ENCODE results near the gene NR4A1. TPM values are rescaled to one million over a fixed set of nuclear protein-coding genes. Genes with fewer than 3 reads are reported as not detected.
"Not testable (repeated sequence)": the region's sequence is repeated elsewhere in the genome, so short reads cannot be mapped to it uniquely, and the experiment has no call there.

Gene NR4A1
- total RNA-seq, 2 donors from 2014 or later: 51.1 to 52.0 TPM

DNA sequence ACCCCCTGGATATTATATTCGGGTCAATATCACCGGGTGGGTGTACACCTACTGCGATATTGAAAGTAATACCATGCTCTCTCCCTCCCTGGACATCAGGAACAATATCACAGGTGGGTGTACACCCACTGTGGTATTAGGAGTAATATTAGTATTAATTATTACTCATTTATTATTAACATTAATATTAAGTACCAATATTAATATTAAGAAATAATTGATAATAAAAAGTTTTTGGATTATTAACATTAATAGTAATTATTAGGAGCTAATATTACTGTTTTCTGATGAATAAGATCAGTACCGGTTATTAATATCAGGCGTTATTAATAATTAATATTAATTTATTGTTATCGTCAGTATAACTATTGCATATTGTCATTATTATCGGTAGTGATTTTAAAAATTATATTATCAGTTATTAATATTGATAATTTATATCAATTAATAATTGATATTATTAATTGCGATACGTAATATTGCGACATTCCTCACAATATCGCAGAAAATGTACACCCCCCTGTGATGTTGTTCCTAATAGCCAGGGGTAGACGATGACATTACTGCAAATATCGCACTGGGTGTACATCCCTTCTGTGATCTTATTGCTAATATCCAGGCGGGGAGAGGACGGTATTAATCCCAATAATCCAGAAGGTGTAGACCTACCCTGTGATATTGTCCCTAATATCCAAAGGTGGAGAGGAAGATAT lies 45.2 kb downstream of the NR4A1 start:
- no peak for DNase-seq
- Histone ChIP-seq H3K4me1 (no peaks in the 10 kb centered on the region), H3K27ac (no peak overlapping the region), H3K27me3 (no peaks in the 10 kb centered on the region), H3K9ac (ENCODE audit: low read depth in 2 of 2, low read length in 2 of 2) (no peak overlapping the region), H3K4me3 (no peak overlapping the region), H3K9me3 (no peaks in the 10 kb centered on the region), H3K36me3 (no peaks in the 10 kb centered on the region)
- TF ChIP-seq, protein P1, sequence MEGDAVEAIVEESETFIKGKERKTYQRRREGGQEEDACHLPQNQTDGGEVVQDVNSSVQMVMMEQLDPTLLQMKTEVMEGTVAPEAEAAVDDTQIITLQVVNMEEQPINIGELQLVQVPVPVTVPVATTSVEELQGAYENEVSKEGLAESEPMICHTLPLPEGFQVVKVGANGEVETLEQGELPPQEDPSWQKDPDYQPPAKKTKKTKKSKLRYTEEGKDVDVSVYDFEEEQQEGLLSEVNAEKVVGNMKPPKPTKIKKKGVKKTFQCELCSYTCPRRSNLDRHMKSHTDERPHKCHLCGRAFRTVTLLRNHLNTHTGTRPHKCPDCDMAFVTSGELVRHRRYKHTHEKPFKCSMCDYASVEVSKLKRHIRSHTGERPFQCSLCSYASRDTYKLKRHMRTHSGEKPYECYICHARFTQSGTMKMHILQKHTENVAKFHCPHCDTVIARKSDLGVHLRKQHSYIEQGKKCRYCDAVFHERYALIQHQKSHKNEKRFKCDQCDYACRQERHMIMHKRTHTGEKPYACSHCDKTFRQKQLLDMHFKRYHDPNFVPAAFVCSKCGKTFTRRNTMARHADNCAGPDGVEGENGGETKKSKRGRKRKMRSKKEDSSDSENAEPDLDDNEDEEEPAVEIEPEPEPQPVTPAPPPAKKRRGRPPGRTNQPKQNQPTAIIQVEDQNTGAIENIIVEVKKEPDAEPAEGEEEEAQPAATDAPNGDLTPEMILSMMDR (IDR thresholded peaks at IDR 0.05): no peak
- intact Hi-C loops (cut with DNase I): no loop called here

DNA sequence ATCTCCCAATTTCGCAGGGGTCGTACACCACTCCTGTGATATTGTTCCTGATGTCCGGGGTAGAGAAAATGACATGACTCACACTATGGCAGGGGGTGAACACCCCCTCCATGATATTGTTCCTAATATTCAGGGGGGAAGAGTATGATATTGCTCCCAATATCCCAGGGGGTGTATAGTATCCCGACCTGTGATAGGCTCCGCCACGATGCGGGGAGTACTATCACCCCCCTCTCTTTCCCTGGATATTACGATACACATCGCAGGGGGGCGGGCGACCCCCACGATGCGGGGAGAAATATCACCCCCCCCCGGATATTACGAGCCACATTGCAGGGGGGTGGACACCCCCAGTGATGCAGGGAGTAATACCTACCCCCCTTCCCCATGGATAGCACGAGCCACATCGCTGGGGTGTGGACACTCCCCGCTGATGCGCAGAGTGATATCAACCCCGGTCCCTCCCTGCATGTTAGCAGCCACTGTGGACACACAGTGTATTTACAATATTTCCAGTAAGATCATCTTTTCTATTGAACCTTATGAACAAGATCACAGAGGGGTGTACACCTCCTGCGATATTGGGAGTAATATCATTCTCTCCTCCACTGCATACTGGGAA lies 45.9 kb downstream of the NR4A1 start:
- intact Hi-C loops (cut with DNase I): no loop called here
- Histone ChIP-seq H3K27ac (no peak overlapping the region), H3K4me3 (no peak overlapping the region), H3K4me1 (no peaks in the 10 kb centered on the region), H3K9ac (ENCODE audit: low read depth in 2 of 2, low read length in 2 of 2) (no peak overlapping the region), H3K27me3 (no peaks in the 10 kb centered on the region), H3K9me3 (no peaks in the 10 kb centered on the region), H3K36me3 (no peaks in the 10 kb centered on the region)
- no peak for DNase-seq
- TF ChIP-seq, protein P1 (IDR thresholded peaks at IDR 0.05): no peak

DNA sequence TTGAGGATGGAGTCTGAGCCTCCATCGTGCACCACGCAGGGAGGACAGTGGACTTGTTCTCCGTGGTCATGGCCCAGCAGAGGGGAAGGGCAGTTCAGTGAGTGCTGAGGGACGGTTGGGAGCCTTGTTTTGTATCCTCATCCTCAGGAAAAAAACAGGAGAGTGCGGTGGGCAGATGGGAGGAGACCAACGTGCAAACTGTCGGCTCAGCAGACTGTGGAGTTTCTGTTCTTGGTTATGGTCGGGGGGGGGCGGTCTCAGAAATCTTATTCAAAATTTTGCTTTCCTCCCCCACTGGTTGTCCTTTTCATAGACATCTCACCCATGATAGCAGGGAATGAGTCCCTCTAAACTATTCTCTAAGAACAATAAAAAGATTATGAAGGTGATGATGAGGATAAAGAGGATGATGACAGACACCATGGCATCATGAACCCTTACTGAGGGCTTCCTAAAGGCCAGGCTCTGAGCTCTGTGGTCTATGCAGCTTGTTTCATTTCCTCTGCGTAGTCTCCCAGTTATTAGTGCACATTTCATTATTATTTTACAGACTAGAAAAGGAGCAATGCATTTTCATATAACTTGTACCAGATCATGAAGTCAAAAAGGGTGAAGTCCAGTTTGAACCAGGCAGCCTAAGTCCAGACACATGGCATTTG lies 53.3 kb downstream of the NR4A1 start:
- H3K4me3 ChIP-seq; H3K9me3 ChIP-seq; DNase-seq; H3K27me3 ChIP-seq; H3K4me1 ChIP-seq; H3K36me3 ChIP-seq; H3K27ac ChIP-seq; intact Hi-C loops (cut with DNase I); H3K9ac ChIP-seq (ENCODE audit: low read depth in 2 of 2, low read length in 2 of 2): not testable (repeated sequence)

Other genes starting within 250 kb of the NR4A1 start
- under 1 TPM; 0.30 to 0.35 TPM for gene FIGNL2, start 202.7 kb upstream of the NR4A1 start, total RNA-seq
- not detected for gene ANKRD33, start 163.3 kb upstream of the NR4A1 start, total RNA-seq
- gene ACVRL1, start 143.9 kb upstream of the NR4A1 start, total RNA-seq: 100 to 1,000 TPM; 121 to 162 TPM
- gene ACVR1B, start 99.7 kb upstream of the NR4A1 start, total RNA-seq: 10 to 100 TPM; 56.0 to 63.0 TPM
- gene TAMALIN, start 44.5 kb upstream of the NR4A1 start, total RNA-seq: 10 to 100 TPM in 1 of 2 donors, 1 to 10 TPM in 1; 5.0 to 15.2 TPM
- 10 to 100 TPM; 37.7 to 44.0 TPM for gene ATG101, start 18.5 kb downstream of the NR4A1 start, total RNA-seq
- under 1 TPM; 0.30 to 0.58 TPM for gene SMIM41, start 28.3 kb downstream of the NR4A1 start, total RNA-seq
- gene KRT80, start 140.6 kb downstream of the NR4A1 start, total RNA-seq: 1 to 10 TPM in 1 of 2 donors, under 1 TPM in 1; 0.66 to 4.9 TPM
- 1 to 10 TPM; 2.1 to 4.0 TPM for gene KRT7, start 181.8 kb downstream of the NR4A1 start, total RNA-seq
- under 1 TPM in 1 of 2 donors, not detected in 1; 0.16 TPM for gene KRT86, start 223.2 kb downstream of the NR4A1 start, total RNA-seq
- gene KRT81, start 240.1 kb downstream of the NR4A1 start, total RNA-seq: under 1 TPM in 1 of 2 donors, not detected in 1; 0.77 TPM

All from colonic mucosa (tissue), 4 donors.